IPS-NIHi11 (cell line): Measurements from ENCODE around the gene DENND5A.
"Not testable (repeated sequence)": the region's sequence is repeated elsewhere in the genome, so short reads cannot be mapped to it uniquely, and the experiment has no call there.

Experiments used
- DNase-seq: peaks from one replicate; pipeline ENCODE4 v3.0.0; 2012; ENCODE audit warnings: mixed read lengths, low spot score

DENND5A gene

GRCh38 chr11:9138612-9139579 is 126.3 kb downstream of the DENND5A start:
- peak; percentile 38 for DNase-seq

GRCh38 chr11:9138133-9138453 is 127.1 kb downstream of the DENND5A start:
- no peak for DNase-seq

- DNase-seq: peak; percentile 84
Measured at GRCh38 chr11:9137293-9138132, 127.6 kb downstream of the DENND5A start.

- no peak for DNase-seq
Measured at GRCh38 chr11:9136741-9137140, 128.4 kb downstream of the DENND5A start.

- no peak for DNase-seq
Measured at GRCh38 chr11:9133956-9134355, 131.2 kb downstream of the DENND5A start.

- DNase-seq: no peak
Measured at GRCh38 chr11:9132203-9132878, 132.8 kb downstream of the DENND5A start.

- no peak for DNase-seq
Measured at GRCh38 chr11:9130297-9130696, 134.9 kb downstream of the DENND5A start.

GRCh38 chr11:9126636-9127035 is 138.5 kb downstream of the DENND5A start:
- DNase-seq: no peak

- DNase-seq: no peak
Measured at GRCh38 chr11:9125185-9125886, 139.8 kb downstream of the DENND5A start.

- no peak for DNase-seq
Measured at GRCh38 chr11:9123595-9124304, 141.4 kb downstream of the DENND5A start.

GRCh38 chr11:9121469-9121796 is 143.7 kb downstream of the DENND5A start:
- DNase-seq: no peak

GRCh38 chr11:9120664-9121468 is 144.3 kb downstream of the DENND5A start:
- DNase-seq: peak; percentile 84

- no peak for DNase-seq
Measured at GRCh38 chr11:9118277-9118676, 146.9 kb downstream of the DENND5A start.

GRCh38 chr11:9112075-9112474 is 153.1 kb downstream of the DENND5A start:
- DNase-seq: no peak

GRCh38 chr11:9109858-9110731 is 155.1 kb downstream of the DENND5A start:
- no peak for DNase-seq

- no peak for DNase-seq
Measured at GRCh38 chr11:9104580-9104979, 160.6 kb downstream of the DENND5A start.

GRCh38 chr11:9103542-9104276 is 161.4 kb downstream of the DENND5A start:
- DNase-seq: no peak

GRCh38 chr11:9099617-9100016 is 165.5 kb downstream of the DENND5A start:
- DNase-seq: no peak

- not testable (repeated sequence) for DNase-seq
Measured at GRCh38 chr11:9098455-9098854, 166.7 kb downstream of the DENND5A start.
